Spleen (tissue), 11 donors: Measurements from ENCODE around the gene KCNK7. TPM values are rescaled to one million over a fixed set of nuclear protein-coding genes. Genes with fewer than 3 reads are reported as not detected.
A peak's percentile ranks its signal among the peaks of the same experiment; 100 is the strongest.

Experiments used
- DNase-seq: peaks from one replicate; pipeline ENCODE4 v3.0.0-alpha.2; 2020
- H3K27ac ChIP-seq, 8 donors: fragments of 200-600 bp; sonication (generic) in 7 of 8; 1 replicate in 4 of 8; 2 replicates in 4 of 8; pipeline versions ENCODE4 v1.5.0 to v1.8.0; 2016 to 2021; ENCODE audit warnings: inconsistent platforms in 4 of 8, mild to moderate bottlenecking in 4 of 8, moderate library complexity in 1 of 8
- H3K27me3 ChIP-seq, 7 donors: fragments of 200-600 bp; sonication (generic) in 6 of 7; replicated peaks in 1 of 7; 1 replicate in 4 of 7; 2 replicates in 3 of 7; pipeline versions ENCODE4 v1.5.0 to v1.8.0; 2016 to 2021; ENCODE audit warnings: inconsistent platforms in 3 of 7, mild to moderate bottlenecking in 1 of 7
- H3K36me3 ChIP-seq, 6 donors: fragments of 200-600 bp; sonication (generic) in 5 of 6; 1 replicate in 4 of 6; 2 replicates in 2 of 6; pipeline versions ENCODE4 v1.5.0 to v1.8.0; 2016 to 2021; ENCODE audit warnings: inconsistent platforms in 2 of 6
- H3K4me1 ChIP-seq, 6 donors: fragments of 200-600 bp; sonication (generic) in 5 of 6; 1 replicate in 3 of 6; 2 replicates in 3 of 6; pipeline versions ENCODE4 v1.5.0 to v1.8.0; 2016 to 2021; ENCODE audit warnings: inconsistent platforms in 3 of 6
- H3K4me3 ChIP-seq, 8 donors: fragments of 200-600 bp; sonication (generic) in 7 of 8; 1 replicate in 4 of 8; 2 replicates in 4 of 8; pipeline versions ENCODE4 v1.5.0 to v1.8.0; 2016 to 2021; ENCODE audit warnings: inconsistent platforms in 4 of 8, mild to moderate bottlenecking in 4 of 8, moderate library complexity in 2 of 8
- H3K9me3 ChIP-seq, 8 donors: fragments of 200-600 bp; sonication (generic) in 7 of 8; 1 replicate in 4 of 8; 2 replicates in 4 of 8; pipeline versions ENCODE4 v1.5.0 to v1.8.0; 2016 to 2021; ENCODE audit warnings: inconsistent platforms in 4 of 8
- POLR2A ChIP-seq, 3 donors: fragments of 450-650 bp; IDR thresholded peaks; one replicate each; pipeline ENCODE4 v1.5.1; 2017; ENCODE audit warnings: antibody characterized with exemption in 3 of 3, mild to moderate bottlenecking in 1 of 3
- POLR2AphosphoS5 ChIP-seq, 3 donors: sonication (generic); formaldehyde crosslinking; IDR thresholded peaks; one replicate each; pipeline ENCODE4 v1.5.1; 2017; ENCODE audit warnings: antibody characterized with exemption in 3 of 3
- WGBS, 5 donors: extraction: QIAGEN DNeasy Blood & Tissue Kit in 3 of 5; methylation state at CpG; one replicate each; pipeline versions ENCODE4 v1.1.5 to v1.1.7; 2013 to 2018; 5-methylcytosine and 5-hydroxymethylcytosine counted together
- intact Hi-C: fragments of 100-400 bp; cut with DNase I; formaldehyde crosslinking; loops from one replicate; pipeline ENCODE4 v1.15.0; 2023; ENCODE audit warnings: low total_unique reads
- polyA plus RNA-seq, 3 donors: library from polyadenylated mRNA; stranded (reverse); fragments of 200-250 nt; gene quantifications; one replicate each; pipeline ENCODE4 v1.2.1, GENCODE V29; 2013
- total RNA-seq, 7 donors: library from RNA; depleted of rRNA in 3 of 7; stranded (reverse); fragments of >200 nt in 3 of 7; fragmentation: NEBNext Ultra II Directional in 4 of 7; extraction: Animal tissue kit (Norgen Biotek cat#: 25700) in 4 of 7; gene quantifications; one replicate each; pipeline versions ENCODE4 v1.1.0 to v1.2.1, GENCODE V29; 2016 to 2021
- TF ChIP-seq, protein P1 (sequence below), 11 experiments: fragments of 200-600 bp in 7 of 11; fragments of 450-650 bp in 4 of 11; sonication (generic) in 4 of 11; IDR thresholded peaks in 8 of 11; conservative IDR thresholded peaks in 3 of 11; 1 replicate in 7 of 11; 2 replicates in 4 of 11; pipeline versions ENCODE4 v1.4.0 to v1.8.0; 2016 to 2021; ENCODE audit warnings: antibody characterized with exemption in 11 of 11, inconsistent platforms in 4 of 11, mild to moderate bottlenecking in 1 of 11
- donor health status: healthy with polysubstance abuse.
- donor health status: DM: no; HTN: no; CAD: no; lungs with moderate emphysema.
- donor health status: DM: no; HTN: no; CAD: no.
- donor health status: Bipolar disorder and iron deficiency.
- donor health status: healthy.
- donor health status: DM: no; HTN: no; CAD: no.
- donor health status: DM: yes; HTN: yes; CAD: no.

KCNK7 gene
- total and polyA plus RNA-seq, 10 donors, result 0.63 to 6.2 (median 1.8) TPM

DNA sequence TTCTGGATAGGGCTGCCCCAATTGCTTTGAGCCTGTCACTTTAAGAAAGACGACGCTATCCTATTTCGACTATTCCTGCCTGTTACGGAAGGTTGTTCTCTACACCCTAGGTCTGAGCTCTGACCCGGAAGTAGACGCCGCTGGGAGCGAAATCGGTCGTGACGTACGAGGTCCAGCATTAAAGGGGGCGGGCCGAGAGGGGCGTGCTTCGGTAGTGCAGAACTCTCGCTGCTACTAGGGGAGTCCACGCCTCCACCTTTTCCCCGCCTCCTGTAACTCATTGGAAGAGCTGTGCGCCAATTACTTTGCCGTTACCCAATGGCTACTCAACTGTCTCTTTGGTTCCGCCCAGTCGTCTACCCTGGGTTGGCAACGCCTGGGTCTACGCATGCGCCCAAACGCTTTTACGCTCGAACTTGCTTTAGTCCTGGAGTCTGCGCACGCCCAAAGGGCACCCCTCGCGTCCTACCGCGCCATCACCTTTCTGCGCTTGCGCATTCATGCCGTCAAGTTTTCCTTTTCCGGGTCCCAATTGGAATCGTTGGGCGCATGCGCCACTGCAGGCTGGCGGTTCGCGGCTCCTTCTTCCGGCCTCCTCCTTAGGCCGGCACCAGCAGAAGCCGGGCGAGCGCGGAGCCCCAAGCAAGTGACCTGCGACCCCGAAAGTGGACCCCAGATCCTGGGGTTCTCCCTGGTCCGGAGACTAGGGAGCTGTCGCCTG, 19.8 kb upstream of the KCNK7 start, which contains the start of gene PCNX3:
Gene PCNX3, plus strand, starts transcription at position 548 of the 721 bp plus-strand sequence. CDS start 536 bp downstream, outside the sequence.
- Histone ChIP-seq H3K4me1 (peaks cover 41 to 79% (median 56%) of the 10 kb centered on the region in 6 donors), H3K4me3 (peak within 1 kb of the TSS; percentile 88 to 98 (median 96)), H3K9me3 (no peaks in the 10 kb centered on the region), H3K27ac (peak within 1 kb of the TSS; percentile 92 to 99 (median 97)), H3K27me3 (no peaks in the 10 kb centered on the region), H3K36me3 (peaks cover 10 to 62% (median 39%) of the 10 kb centered on the region in 6 donors)
- peak; percentile 100 for DNase-seq
- 0% methylated on average over 37 to 55 of the region's 55 CpGs for whole genome bisulfite sequencing, 5 donors
- TF ChIP-seq POLR2A (IDR thresholded peaks at IDR 0.05) (peak in 1 of 3 donors; percentile 44), POLR2AphosphoS5 (IDR thresholded peaks at IDR 0.05) (peak; percentile 74 to 92 (median 89))
- TF ChIP-seq, protein P1, sequence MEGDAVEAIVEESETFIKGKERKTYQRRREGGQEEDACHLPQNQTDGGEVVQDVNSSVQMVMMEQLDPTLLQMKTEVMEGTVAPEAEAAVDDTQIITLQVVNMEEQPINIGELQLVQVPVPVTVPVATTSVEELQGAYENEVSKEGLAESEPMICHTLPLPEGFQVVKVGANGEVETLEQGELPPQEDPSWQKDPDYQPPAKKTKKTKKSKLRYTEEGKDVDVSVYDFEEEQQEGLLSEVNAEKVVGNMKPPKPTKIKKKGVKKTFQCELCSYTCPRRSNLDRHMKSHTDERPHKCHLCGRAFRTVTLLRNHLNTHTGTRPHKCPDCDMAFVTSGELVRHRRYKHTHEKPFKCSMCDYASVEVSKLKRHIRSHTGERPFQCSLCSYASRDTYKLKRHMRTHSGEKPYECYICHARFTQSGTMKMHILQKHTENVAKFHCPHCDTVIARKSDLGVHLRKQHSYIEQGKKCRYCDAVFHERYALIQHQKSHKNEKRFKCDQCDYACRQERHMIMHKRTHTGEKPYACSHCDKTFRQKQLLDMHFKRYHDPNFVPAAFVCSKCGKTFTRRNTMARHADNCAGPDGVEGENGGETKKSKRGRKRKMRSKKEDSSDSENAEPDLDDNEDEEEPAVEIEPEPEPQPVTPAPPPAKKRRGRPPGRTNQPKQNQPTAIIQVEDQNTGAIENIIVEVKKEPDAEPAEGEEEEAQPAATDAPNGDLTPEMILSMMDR (IDR thresholded peaks at IDR 0.05 in 8 of 11, conservative IDR thresholded peaks at IDR 0.05 in 3 of 11), result peak in 4 of 11 experiments; percentile 15 to 36 (median 33)
- intact Hi-C loops, result no loop called here

DNA sequence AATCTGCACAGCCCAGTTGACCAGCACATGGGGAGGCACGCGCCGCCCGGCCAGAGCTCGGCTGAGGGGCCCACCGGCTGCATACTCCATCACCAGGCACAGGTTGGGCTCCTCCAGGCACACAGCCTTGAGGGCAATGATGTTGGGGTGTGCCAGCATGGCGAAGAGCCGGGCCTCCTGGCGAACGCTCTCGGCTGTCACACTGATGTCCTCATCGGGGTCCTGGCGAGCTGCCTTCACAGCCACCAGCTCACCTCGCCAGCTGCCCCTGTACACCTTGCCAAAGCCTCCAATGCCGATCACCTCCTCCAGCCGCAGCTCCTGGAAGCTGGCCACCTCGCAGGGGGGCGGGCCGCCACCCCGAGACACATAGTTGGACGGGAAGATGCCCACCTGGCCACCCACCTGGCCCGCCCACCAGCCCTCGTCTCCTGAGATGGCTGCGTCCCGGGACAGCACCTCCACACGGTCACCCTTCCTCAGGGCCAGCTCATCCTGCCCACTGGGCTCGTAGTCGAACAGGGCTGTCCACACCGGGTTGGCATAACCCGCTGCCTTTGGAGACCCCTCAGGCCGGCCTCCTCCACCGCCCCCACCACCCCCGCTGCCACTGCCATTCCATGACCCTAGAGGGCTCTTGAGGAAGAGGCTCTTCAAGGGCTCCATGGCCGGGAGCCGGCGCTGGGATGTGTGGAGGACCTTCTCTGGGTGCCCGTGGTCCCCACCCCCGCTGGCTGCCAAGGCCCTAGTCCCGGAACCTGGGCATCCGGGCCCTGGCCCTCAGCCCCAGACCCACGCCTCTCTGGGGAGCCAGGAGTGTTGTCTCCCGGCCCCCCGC, 17.7 kb upstream of the KCNK7 start:
- H3K27ac ChIP-seq, result peak overlapping the region; percentile 92 to 99 (median 97)
- WGBS, 5 donors, result 4 to 32% (median 13%) methylated on average over 11 to 43 of the region's 43 CpGs
- no peaks in the 10 kb centered on the region for H3K9me3 ChIP-seq
- peaks cover 5 to 62% (median 38%) of the 10 kb centered on the region in 6 donors for H3K36me3 ChIP-seq
- H3K27me3 ChIP-seq, result no peaks in the 10 kb centered on the region
- intact Hi-C loops, result no loop called here
- no peak for TF ChIP-seq POLR2A (IDR thresholded peaks at IDR 0.05)
- TF ChIP-seq, protein P1 (IDR thresholded peaks at IDR 0.05 in 8 of 11, conservative IDR thresholded peaks at IDR 0.05 in 3 of 11), result no peak
- peak in 1 of 3 donors; percentile 24 for TF ChIP-seq POLR2AphosphoS5 (IDR thresholded peaks at IDR 0.05)
- peak; percentile 88 for DNase-seq
- H3K4me1 ChIP-seq, result peaks cover 52 to 80% (median 67%) of the 10 kb centered on the region in 6 donors
- peak overlapping the region; percentile 84 to 97 (median 95) for H3K4me3 ChIP-seq

DNA sequence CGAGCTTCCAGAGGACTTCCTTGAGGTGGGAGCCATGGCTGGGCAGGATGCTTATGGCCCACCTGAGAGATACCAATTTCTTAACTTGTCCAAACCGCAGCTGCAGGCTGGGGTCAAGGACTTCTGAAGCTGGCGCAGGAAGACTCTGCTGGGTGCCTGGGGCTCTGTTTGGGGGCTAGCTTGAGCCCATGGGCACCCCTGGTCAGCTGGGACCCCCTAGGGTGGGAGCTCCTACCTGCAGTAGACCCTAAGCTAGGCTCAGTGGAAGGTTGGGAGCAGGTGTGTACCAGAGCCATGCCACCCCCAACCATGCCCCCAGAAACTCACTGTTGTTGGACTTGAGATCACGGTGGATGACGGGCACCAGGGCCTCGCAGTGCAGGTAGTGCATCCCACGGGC, 17.1 kb upstream of the KCNK7 start:
- Histone ChIP-seq H3K36me3 (peaks cover 0 to 62% (median 38%) of the 10 kb centered on the region in 6 donors), H3K4me3 (peak overlapping the region; percentile 84 to 97 (median 95)), H3K9me3 (no peaks in the 10 kb centered on the region), H3K4me1 (peaks cover 55 to 80% (median 70%) of the 10 kb centered on the region in 6 donors), H3K27me3 (no peaks in the 10 kb centered on the region), H3K27ac (peak overlapping the region; percentile 51 to 99 (median 97))
- intact Hi-C loops, result no loop called here
- TF ChIP-seq, protein P1 (IDR thresholded peaks at IDR 0.05 in 8 of 11, conservative IDR thresholded peaks at IDR 0.05 in 3 of 11), result no peak
- TF ChIP-seq POLR2A (IDR thresholded peaks at IDR 0.05), result no peak
- TF ChIP-seq POLR2AphosphoS5 (IDR thresholded peaks at IDR 0.05), result no peak
- peak; percentile 78 for DNase-seq
- WGBS, 5 donors, result 18 to 43% (median 30%) methylated on average over 3 to 7 of the region's 7 CpGs
